ENCODE results near the gene KCNQ1OT1.

Gene KCNQ1OT1

GRCh38 chr11:2699531-2700414 lies at the start of gene KCNQ1OT1:
KCNQ1OT1 (minus strand) TSS chr11:2699994.
- peak; percentile 88 to 90 for DNase-seq

- DNase-seq, result no peak
These were observed 49.2 kb upstream of the KCNQ1OT1 start for GRCh38 chr11:2748814-2749554.

GRCh38 chr11:2748061-2748813 lies 48.4 kb upstream of the KCNQ1OT1 start:
- DNase-seq, result no peak

GRCh38 chr11:2747248-2748027 lies 47.6 kb upstream of the KCNQ1OT1 start:
- DNase-seq, result no peak

GRCh38 chr11:2746401-2747247 lies 46.8 kb upstream of the KCNQ1OT1 start:
- DNase-seq, result no peak

- DNase-seq, result no peak
These were observed 45.7 kb upstream of the KCNQ1OT1 start for GRCh38 chr11:2745511-2745910.

GRCh38 chr11:2744166-2744565 lies 44.4 kb upstream of the KCNQ1OT1 start:
- DNase-seq, result no peak

- no peak for DNase-seq
These were observed 43.8 kb upstream of the KCNQ1OT1 start for GRCh38 chr11:2743427-2744110.

- no peak for DNase-seq
These were observed 43.0 kb upstream of the KCNQ1OT1 start for GRCh38 chr11:2742611-2743426.

- DNase-seq, result no peak
These were observed 42.4 kb upstream of the KCNQ1OT1 start for GRCh38 chr11:2742201-2742600.

- DNase-seq, result no peak
These were observed 41.8 kb upstream of the KCNQ1OT1 start for GRCh38 chr11:2741377-2742131.

- no peak for DNase-seq
These were observed 41.2 kb upstream of the KCNQ1OT1 start for GRCh38 chr11:2741006-2741376.

- DNase-seq, result no peak
These were observed 40.6 kb upstream of the KCNQ1OT1 start for GRCh38 chr11:2740275-2740940.

GRCh38 chr11:2739531-2740274 lies 39.9 kb upstream of the KCNQ1OT1 start:
- DNase-seq, result no peak

GRCh38 chr11:2738551-2739431 lies 39.0 kb upstream of the KCNQ1OT1 start:
- DNase-seq, result no peak

- DNase-seq, result no peak
These were observed 38.1 kb upstream of the KCNQ1OT1 start for GRCh38 chr11:2737866-2738265.

GRCh38 chr11:2737226-2737590 lies 37.4 kb upstream of the KCNQ1OT1 start:
- DNase-seq, result no peak

Data from activated T-cell treated with anti-CD3 and anti-CD28 coated beads, Interleukin-2, amount 50 U/mL, for 48 hours (primary cell).